SK-N-MC (cell line): ENCODE results near the gene C7orf33.

Experiments used
- EZH2 ChIP-seq: fragments of 200-600 bp; sonication (generic); IDR thresholded peaks from one replicate; pipeline ENCODE4 v1.6.1; 2017; ENCODE audit warnings: antibody characterized with exemption
- FOXP2 ChIP-seq: optimal IDR thresholded peaks from 2 replicates; pipeline ENCODE3; 2011; ENCODE audit warnings: mild to moderate bottlenecking, moderate library complexity; ENCODE audit not compliant: insufficient read depth; ENCODE audit errors: extremely low read length, control extremely low read depth
- POLR2AphosphoS5 ChIP-seq: IDR thresholded peaks from 2 replicates; pipeline ENCODE4 v1.6.1; 2012; ENCODE audit warnings: mild to moderate bottlenecking, low read depth, low read length, borderline replicate concordance

DNA sequence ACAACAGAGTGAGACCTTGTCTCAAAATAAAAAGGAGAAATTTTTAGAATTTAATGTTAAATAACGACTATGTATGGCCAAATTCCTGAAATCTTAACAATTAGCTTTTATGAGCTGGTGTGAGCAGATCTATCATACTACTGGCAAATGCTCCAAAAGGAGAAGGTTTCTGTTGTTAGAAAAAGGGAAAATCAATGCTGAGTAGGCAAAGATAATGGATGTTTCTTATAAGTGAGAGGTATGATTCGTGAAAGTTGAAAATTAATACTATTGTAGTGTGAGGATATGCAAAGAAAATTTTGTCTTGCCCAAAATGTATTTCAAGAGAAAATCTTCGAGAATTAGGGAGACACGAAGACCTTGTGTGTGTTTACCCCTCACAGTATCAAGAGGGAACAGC, 67.4 kb downstream of the C7orf33 start:
- TF ChIP-seq EZH2 (no peak), POLR2AphosphoS5 (no peak), FOXP2 (no peak)
